ENCODE results near the gene ZNF821. TPM values are rescaled to one million over a fixed set of nuclear protein-coding genes. Genes with fewer than 3 reads are reported as not detected.

Gene ZNF821
- total and polyA plus RNA-seq, 10 donors = 7.9 to 15.9 (median 10.4) TPM

DNA sequence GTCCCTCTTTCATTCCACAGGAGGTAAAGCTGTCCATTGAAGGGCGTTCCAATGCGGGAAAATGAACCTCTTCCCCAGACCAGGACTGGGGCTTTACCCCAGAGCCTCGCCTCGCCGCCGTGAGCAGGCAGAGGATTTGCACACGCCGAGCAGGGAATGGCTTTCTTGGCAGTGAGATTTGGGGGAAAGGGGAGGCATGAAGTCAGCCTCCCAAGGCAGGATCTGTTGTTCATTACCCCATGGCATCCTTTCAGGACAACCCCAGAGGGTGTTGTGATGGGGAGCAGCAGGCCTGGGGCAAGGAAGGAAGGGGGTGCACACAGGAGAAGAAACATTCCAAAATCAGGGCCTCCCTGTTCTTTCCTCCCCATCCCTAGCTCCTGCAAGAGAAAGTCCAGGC lies 32.2 kb downstream of the ZNF821 start:
- Histone ChIP-seq H3K36me3 (peaks cover 0 to 92% (median 50%) of the 10 kb centered on the region in 6 donors), H3K27ac (peak overlapping the region in 3 of 8 donors; percentile 46 to 56 (median 49)), H3K9me3 (no peaks in the 10 kb centered on the region), H3K4me3 (no peak overlapping the region), H3K27me3 (replicated peaks in 1 of 7) (no peaks in the 10 kb centered on the region), H3K4me1 (peaks cover 16 to 74% (median 55%) of the 10 kb centered on the region in 6 donors)
- intact Hi-C loops (cut with DNase I; ENCODE audit: low total_unique reads) = no loop called here
- WGBS, 5 donors = 94 to 98% (median 97%) methylated on average over 6 to 8 of the region's 8 CpGs
- no peak for TF ChIP-seq POLR2A (IDR thresholded peaks at IDR 0.05)
- no peak for TF ChIP-seq POLR2AphosphoS5 (IDR thresholded peaks at IDR 0.05)
- TF ChIP-seq, protein P1, sequence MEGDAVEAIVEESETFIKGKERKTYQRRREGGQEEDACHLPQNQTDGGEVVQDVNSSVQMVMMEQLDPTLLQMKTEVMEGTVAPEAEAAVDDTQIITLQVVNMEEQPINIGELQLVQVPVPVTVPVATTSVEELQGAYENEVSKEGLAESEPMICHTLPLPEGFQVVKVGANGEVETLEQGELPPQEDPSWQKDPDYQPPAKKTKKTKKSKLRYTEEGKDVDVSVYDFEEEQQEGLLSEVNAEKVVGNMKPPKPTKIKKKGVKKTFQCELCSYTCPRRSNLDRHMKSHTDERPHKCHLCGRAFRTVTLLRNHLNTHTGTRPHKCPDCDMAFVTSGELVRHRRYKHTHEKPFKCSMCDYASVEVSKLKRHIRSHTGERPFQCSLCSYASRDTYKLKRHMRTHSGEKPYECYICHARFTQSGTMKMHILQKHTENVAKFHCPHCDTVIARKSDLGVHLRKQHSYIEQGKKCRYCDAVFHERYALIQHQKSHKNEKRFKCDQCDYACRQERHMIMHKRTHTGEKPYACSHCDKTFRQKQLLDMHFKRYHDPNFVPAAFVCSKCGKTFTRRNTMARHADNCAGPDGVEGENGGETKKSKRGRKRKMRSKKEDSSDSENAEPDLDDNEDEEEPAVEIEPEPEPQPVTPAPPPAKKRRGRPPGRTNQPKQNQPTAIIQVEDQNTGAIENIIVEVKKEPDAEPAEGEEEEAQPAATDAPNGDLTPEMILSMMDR (IDR thresholded peaks at IDR 0.05 in 8 of 11, conservative IDR thresholded peaks at IDR 0.05 in 3 of 11) = no peak
- DNase-seq = no peak

DNA sequence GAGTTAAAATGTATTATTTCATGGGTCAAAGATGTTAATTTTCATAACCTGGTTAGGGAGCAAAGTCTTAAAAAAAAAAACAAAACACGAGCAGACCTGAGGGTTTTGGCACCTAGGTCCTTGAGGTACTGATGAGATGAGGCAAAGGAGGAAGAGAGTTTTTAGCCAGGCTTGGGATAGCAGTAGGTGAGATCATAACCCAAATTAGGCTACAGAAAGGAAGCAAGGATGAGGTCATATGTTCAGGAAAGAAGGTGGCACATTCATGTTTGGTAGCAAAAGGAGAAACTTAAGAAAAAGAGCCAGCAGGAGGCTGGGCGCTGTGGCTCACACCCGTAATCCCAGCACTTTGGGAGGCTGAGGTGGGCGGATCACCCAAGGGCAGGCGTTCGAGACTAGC lies 35.4 kb downstream of the ZNF821 start:
- no peak overlapping the region for H3K27ac ChIP-seq
- intact Hi-C loops (cut with DNase I; ENCODE audit: low total_unique reads) = no loop called here

DNA sequence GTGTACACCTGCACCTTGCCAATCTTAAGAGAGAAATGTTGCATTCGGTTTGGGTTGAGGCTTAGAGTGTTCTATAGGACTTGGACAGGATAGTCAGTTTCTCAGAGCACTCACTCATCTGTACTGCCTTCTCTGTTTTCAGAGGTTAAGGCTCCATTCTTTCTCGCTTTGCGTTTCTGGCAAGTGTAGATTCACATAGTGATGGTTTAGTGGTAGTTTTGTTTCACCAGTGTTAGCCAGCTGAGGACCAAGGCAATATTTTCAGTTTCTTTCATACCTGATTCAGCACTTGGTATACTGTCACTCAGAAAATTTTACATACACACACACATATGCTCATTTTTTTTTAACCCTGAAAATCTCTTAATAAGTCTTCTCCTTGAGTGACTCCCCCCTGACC lies 36.9 kb downstream of the ZNF821 start:
- Histone ChIP-seq H3K4me3 (peak overlapping the region in 7 of 8 donors; percentile 82 to 100 (median 99)), H3K9me3 (no peaks in the 10 kb centered on the region), H3K27me3 (replicated peaks in 1 of 7) (no peaks in the 10 kb centered on the region), H3K4me1 (peaks cover 13 to 64% (median 29%) of the 10 kb centered on the region in 6 donors), H3K27ac (peak overlapping the region in 1 of 8 donors; percentile 89), H3K36me3 (peaks cover 0 to 45% (median 40%) of the 10 kb centered on the region in 6 donors)
- DNase-seq = no peak
- TF ChIP-seq POLR2AphosphoS5 (IDR thresholded peaks at IDR 0.05) = no peak
- no peak for TF ChIP-seq POLR2A (IDR thresholded peaks at IDR 0.05)
- TF ChIP-seq, protein P1 (IDR thresholded peaks at IDR 0.05 in 8 of 11, conservative IDR thresholded peaks at IDR 0.05 in 3 of 11) = no peak
- 58 to 80% (median 73%) methylated on average over 3 of the region's 3 CpGs for WGBS, 5 donors
- intact Hi-C loops (cut with DNase I; ENCODE audit: low total_unique reads) = no loop called here

More for the DNA sequence above, 35.4 kb downstream of the ZNF821 start:
- Histone ChIP-seq H3K4me1 (peaks cover 19 to 66% (median 40%) of the 10 kb centered on the region in 6 donors), H3K9me3 (no peaks in the 10 kb centered on the region), H3K4me3 (no peak overlapping the region), H3K27me3 (replicated peaks in 1 of 7) (no peaks in the 10 kb centered on the region), H3K36me3 (peaks cover 0 to 61% (median 50%) of the 10 kb centered on the region in 6 donors)
- TF ChIP-seq, protein P1 (IDR thresholded peaks at IDR 0.05 in 8 of 11, conservative IDR thresholded peaks at IDR 0.05 in 3 of 11) = no peak
- TF ChIP-seq POLR2A (IDR thresholded peaks at IDR 0.05) (no peak), POLR2AphosphoS5 (IDR thresholded peaks at IDR 0.05) (no peak)
- no peak for DNase-seq
- WGBS, 5 donors = 76 to 96% (median 91%) methylated on average over 6 of the region's 6 CpGs

DNA sequence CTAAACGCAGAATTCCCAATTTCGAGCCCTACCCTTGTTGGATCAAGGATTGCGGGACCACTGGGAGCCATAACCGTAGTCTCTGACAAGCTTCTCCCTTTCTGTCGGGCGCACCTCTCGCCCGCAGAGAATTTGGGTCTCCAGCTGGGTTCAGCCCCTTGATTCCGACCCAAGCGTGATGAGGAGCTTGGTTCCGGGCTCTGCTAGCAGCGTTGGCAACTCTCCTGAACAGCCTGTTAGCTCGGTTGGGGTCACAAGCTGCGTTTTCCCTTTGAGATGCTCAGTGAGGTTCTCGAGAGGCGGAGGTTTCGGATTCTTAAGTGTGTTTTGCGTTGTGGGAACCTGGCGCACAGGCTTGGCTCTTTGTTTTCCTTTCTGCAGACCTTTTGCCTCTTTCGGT lies 37.6 kb downstream of the ZNF821 start:
- TF ChIP-seq POLR2AphosphoS5 (IDR thresholded peaks at IDR 0.05) = no peak
- no peak for TF ChIP-seq POLR2A (IDR thresholded peaks at IDR 0.05)
- TF ChIP-seq, protein P1 (IDR thresholded peaks at IDR 0.05 in 8 of 11, conservative IDR thresholded peaks at IDR 0.05 in 3 of 11) = no peak
- Histone ChIP-seq H3K4me3 (peak overlapping the region; percentile 82 to 100 (median 99)), H3K9me3 (no peaks in the 10 kb centered on the region), H3K27ac (peak overlapping the region; percentile 77 to 94 (median 91)), H3K4me1 (peaks cover 13 to 63% (median 28%) of the 10 kb centered on the region in 6 donors), H3K36me3 (peaks cover 0 to 39% (median 34%) of the 10 kb centered on the region in 6 donors), H3K27me3 (replicated peaks in 1 of 7) (no peaks in the 10 kb centered on the region)
- intact Hi-C loops (cut with DNase I; ENCODE audit: low total_unique reads) = no loop called here
- 0 to 2% (median 1%) methylated on average over 16 to 20 of the region's 20 CpGs for WGBS, 5 donors
- no peak for DNase-seq
